K562 (cell line): ENCODE data around the gene PNPLA8. TPM values are rescaled to one million over a fixed set of nuclear protein-coding genes. Genes with fewer than 3 reads are reported as not detected.

Experiments used
- ATAC-seq: fragments of 200-7000 bp; cut with Tn5 transposase; 3 replicates; pipeline ENCODE4 v1.9.1; 2020; ENCODE audit warnings: moderate library complexity
- BruUV-seq: library from RNA; stranded (reverse); fragments of 400-500 nt; replicated peaks from 2 replicates; lab custom pipeline; 2021; lab: Mats Ljungman, UMichigan
- CTCF ChIA-PET: fragments of 300-600 bp; formaldehyde crosslinking; extraction: SDS; loops from one replicate; lab custom pipeline; 2021; ENCODE audit warnings: low intra/inter-chr PET ratio; lab: Yijun Ruan, JAX
- POLR2A ChIA-PET: fragments of 300-600, 350-650 bp; sonication (Branson Sonifier 250); formaldehyde crosslinking; extraction: SDS; loops from one replicate; lab custom pipeline; 2021; ENCODE audit warnings: antibody characterized with exemption, inconsistent platforms; lab: Yijun Ruan, JAX
- DNase-seq, 4 experiments: peaks; one replicate each; pipeline versions ENCODE4 v3.0.0 to v3.0.0-alpha.2; 2011 to 2018; ENCODE audit warnings: low spot score in 3 of 4, mixed read lengths in 3 of 4; ENCODE audit errors: extremely low read depth in 1 of 4
- FAIRE-seq: peaks from 2 replicates; lab custom pipeline; 2011; peaks lifted over from hg19 to GRCh38; lab: Jason Lieb, UNC
- H2AFZ ChIP-seq: 2 replicates; pipeline ENCODE4 v1.6.0; 2011; ENCODE audit warnings: low read depth, low read length, control low read depth, inconsistent platforms
- H3K27ac ChIP-seq: fragments of 200-600 bp; 3 replicates; pipeline ENCODE4 v1.8.0; 2011; ENCODE audit warnings: low read depth, mild to moderate bottlenecking, control low read depth, inconsistent platforms, low read length, moderate library complexity, mixed read lengths; ENCODE audit errors: extremely low read depth
- H3K27me3 ChIP-seq, 2 experiments: fragments of 300-600 bp in 1 of 2; 2 replicates in 1 of 2; 3 replicates in 1 of 2; pipeline versions ENCODE4 v1.6.0 to v1.8.0; 2011; ENCODE audit warnings: inconsistent platforms in 2 of 2, low read length in 2 of 2, mild to moderate bottlenecking in 1 of 2, mixed read lengths in 1 of 2, moderate library complexity in 1 of 2; ENCODE audit not compliant: control insufficient read depth in 2 of 2, insufficient read depth in 2 of 2
- H3K36me3 ChIP-seq: fragments of 300-600 bp; 3 replicates; pipeline ENCODE4 v1.8.0; 2011; ENCODE audit warnings: mild to moderate bottlenecking, low read length, inconsistent platforms; ENCODE audit not compliant: control insufficient read depth, insufficient read depth
- H3K4me1 ChIP-seq, 2 experiments: fragments of 200-600 bp in 1 of 2; replicated peaks in 1 of 2; 2 replicates in 1 of 2; 3 replicates in 1 of 2; pipeline versions ENCODE4 v1.5.1 to v1.8.0; 2011; ENCODE audit warnings: inconsistent platforms in 2 of 2, low read length in 2 of 2, mild to moderate bottlenecking in 1 of 2, mixed read lengths in 1 of 2, moderate library complexity in 1 of 2; ENCODE audit not compliant: control insufficient read depth in 2 of 2, insufficient read depth in 2 of 2
- H3K4me2 ChIP-seq: 2 replicates; pipeline ENCODE4 v1.6.1; 2011; ENCODE audit warnings: low read length, control low read depth, inconsistent platforms, mixed read lengths; ENCODE audit not compliant: insufficient read depth
- H3K4me3 ChIP-seq: fragments of 200-600 bp; sonication (generic), shearing (Covaris generic); 2 replicates; pipeline ENCODE4 v1.5.1; 2016; ENCODE audit warnings: control low read depth, inconsistent platforms
- H3K79me2 ChIP-seq: fragments of 200-600 bp; 3 replicates; pipeline ENCODE4 v1.8.0; 2011; ENCODE audit warnings: low read length, inconsistent platforms; ENCODE audit not compliant: control insufficient read depth, insufficient read depth
- H3K9ac ChIP-seq, 2 experiments: 2 replicates each; pipeline versions ENCODE4 v1.6.0 to v1.6.1; 2011; ENCODE audit warnings: low read depth in 2 of 2, low read length in 2 of 2, control low read depth in 1 of 2, inconsistent platforms in 1 of 2, mild to moderate bottlenecking in 1 of 2, mixed read lengths in 1 of 2; ENCODE audit not compliant: insufficient read depth in 1 of 2
- H3K9me1 ChIP-seq: one replicate; pipeline ENCODE4 v1.6.0; 2011; ENCODE audit warnings: inconsistent platforms, mild to moderate bottlenecking, low read length, moderate library complexity; ENCODE audit not compliant: control insufficient read depth, insufficient read depth
- H3K9me3 ChIP-seq: replicated peaks from 2 replicates; pipeline ENCODE4 v1.5.1; 2011; ENCODE audit warnings: low read depth, low read length, inconsistent platforms; ENCODE audit not compliant: control insufficient read depth, insufficient read depth
- H4K20me1 ChIP-seq: replicated peaks from 2 replicates; pipeline ENCODE4 v1.6.1; 2011; ENCODE audit warnings: low read length, inconsistent platforms, mixed read lengths; ENCODE audit not compliant: control insufficient read depth, insufficient read depth
- DMBX1 ChIP-seq: fragments of 250-450 bp; sonication (Bioruptor Pico); IDR thresholded peaks from 2 replicates; pipeline ENCODE4 v1.8.0; 2022; ENCODE audit warnings: inconsistent platforms, mild to moderate bottlenecking, moderate library complexity, borderline replicate concordance
- FOXP1 ChIP-seq: sonication (generic); formaldehyde crosslinking; IDR thresholded peaks from 2 replicates; pipeline ENCODE4 v1.8.0; 2022; ENCODE audit warnings: mild to moderate bottlenecking, missing genetic modification reagents
- GTF2B ChIP-seq: IDR thresholded peaks from 2 replicates; pipeline ENCODE4 v1.6.1; 2011; ENCODE audit not compliant: insufficient read length; ENCODE audit errors: extremely low read depth
- ID3 ChIP-seq, 2 experiments: fragments of 250-450 bp in 1 of 2; fragments of 450-650 bp in 1 of 2; sonication (Bioruptor Pico) in 1 of 2; IDR thresholded peaks; 2 replicates each; pipeline versions ENCODE4 v1.6.1 to v1.8.0; 2016 to 2021; ENCODE audit warnings: mild to moderate bottlenecking in 2 of 2, moderate library complexity in 2 of 2, missing compliant biosample characterization in 1 of 2, missing genetic modification characterization in 1 of 2
- SRSF3 ChIP-seq: fragments of 200-400 bp; formaldehyde crosslinking; IDR thresholded peaks from 2 replicates; pipeline ENCODE4 v1.6.1; 2016; ENCODE audit warnings: mild to moderate bottlenecking, low read length, moderate library complexity; ENCODE audit not compliant: insufficient read depth
- TAF1 ChIP-seq: IDR thresholded peaks from 2 replicates; pipeline ENCODE4 v1.6.1; 2011; ENCODE audit warnings: mild to moderate bottlenecking, low read length, moderate library complexity; ENCODE audit not compliant: insufficient read depth, control insufficient read depth, severe bottlenecking; ENCODE audit errors: extremely low read depth
- WGBS: fragments of 100-300 bp; shearing (Covaris generic); methylation state at CpG from one replicate; pipeline ENCODE4 v1.1.6; 2016; ENCODE audit warnings: low coverage, mixed read lengths; ENCODE audit not compliant: insufficient coverage; ENCODE audit errors: missing lambda C conversion rate; 5-methylcytosine and 5-hydroxymethylcytosine counted together
- in situ Hi-C: fragments of 300-500 bp; cut with MboI; formaldehyde crosslinking; loops from 4 replicates; pipeline ENCODE4 v1.15.0; 2018; ENCODE audit warnings: inconsistent platforms, mixed read lengths
- intact Hi-C: fragments of 100-400 bp; cut with micrococcal nuclease; formaldehyde crosslinking; loops from 2 replicates; pipeline ENCODE4 v1.14.2; 2022
- polyA plus RNA-seq, 8 experiments: library from polyadenylated mRNA; depleted of rRNA in 4 of 8; stranded (reverse) in 5 of 8; unstranded in 3 of 8; fragments of >200 nt; fragmentation: Nextera tagmentation in 2 of 8; fragmentation: Illumina TruSeq in 1 of 8; extraction: Ambion mirVana in 2 of 8; extraction: Trizol in 1 of 8; gene quantifications; 2 replicates each; pipeline versions ENCODE4 v1.2.1 to v1.2.3, GENCODE V29; 2011 to 2014; ENCODE audit warnings: inconsistent platforms in 1 of 8, missing spikeins in 1 of 8
- total RNA-seq, 7 experiments: library from RNA; depleted of rRNA in 6 of 7; stranded (reverse); fragments of >200 nt in 6 of 7; fragmentation: Illumina TruSeq in 2 of 7; extraction: Trizol in 2 of 7; gene quantifications; 2 replicates each; pipeline versions ENCODE4 v1.2.1 to v1.2.3, GENCODE V29; 2011 to 2021; ENCODE audit warnings: low replicate concordance in 1 of 7

PNPLA8 gene
- total and polyA plus RNA-seq, 9 of the 15 experiments (the other 6 are each of a cell fraction or from before 2014, with no cell fraction given), result 12.8 to 27.6 (median 16.3) TPM

- TF ChIP-seq SRSF3 (no peak), ID3 (CRISPR knock-in tag; IDR thresholded peaks at IDR 0.05) (no peak), ID3 (tag; IDR thresholded peaks at IDR 0.05) (no peak), GTF2B (no peak), FOXP1 (CRISPR knock-in tag) (no peak), TAF1 (no peak), DMBX1 (no peak)
- no peak overlapping the region for H3K9ac ChIP-seq
- H3K9me1 ChIP-seq, result no peaks in the 10 kb centered on the region
- WGBS, result 4% methylated on average over 1 of the region's 1 CpG
- CTCF ChIA-PET, result no interaction called here
- H3K4me3 ChIP-seq, result no peak overlapping the region
- DNase-seq (no peak), FAIRE-seq (no peak), ATAC-seq (no peak)
- H3K9me3 ChIP-seq, result no peaks in the 10 kb centered on the region
- H2AFZ ChIP-seq, result no peak overlapping the region
- in situ Hi-C loops (no loop called here), intact Hi-C loops (no loop called here)
- no peak overlapping the region for H3K27ac ChIP-seq
- peaks cover 0 to 6% of the 10 kb centered on the region in 2 experiments; a peak in 2 of 5 replicates for H3K4me1 ChIP-seq
- H3K4me2 ChIP-seq, result no peak overlapping the region
- peaks cover 25 to 35% of the 10 kb centered on the region in 2 experiments; a peak in 4 of 5 replicates for H3K27me3 ChIP-seq
- no TSS peak for BruUV-seq
- no peaks in the 10 kb centered on the region for H3K79me2 ChIP-seq
- H3K36me3 ChIP-seq, result no peaks in the 10 kb centered on the region
- no peaks in the 10 kb centered on the region for H4K20me1 ChIP-seq
- POLR2A ChIA-PET, result interaction anchor here (0.6 to 1.1 kb wide), 2 partner anchors 9 to 27 kb away, joined by 3 read pairs; no protein-coding TSS in a partner anchor
Observed at GRCh38 chr7:108450160-108450559, 75.8 kb downstream of the PNPLA8 start.
